Fibroblast of mammary gland (primary cell): ENCODE results near the gene NPLOC4.

Source experiments
- DNase-seq: peaks from one replicate; pipeline ENCODE4 v3.0.0-alpha.2; 2010; ENCODE audit warnings: low read depth
- H3K4me3 ChIP-seq: 2 replicates; pipeline ENCODE4 v1.5.1; 2011; ENCODE audit warnings: low read depth, mild to moderate bottlenecking, low read length, moderate library complexity; ENCODE audit not compliant: control insufficient read depth
- CTCF ChIP-seq: conservative IDR thresholded peaks from 2 replicates; pipeline ENCODE4 v1.5.1; 2011; ENCODE audit warnings: low read depth, low read length, inconsistent platforms; ENCODE audit not compliant: control insufficient read depth, insufficient read depth

NPLOC4 gene

GRCh38 chr17:81570964-81571363 is 65.9 kb downstream of the NPLOC4 start:
- DNase-seq = no peak
- no peak overlapping the region for H3K4me3 ChIP-seq
- no peak for TF ChIP-seq CTCF

DNA sequence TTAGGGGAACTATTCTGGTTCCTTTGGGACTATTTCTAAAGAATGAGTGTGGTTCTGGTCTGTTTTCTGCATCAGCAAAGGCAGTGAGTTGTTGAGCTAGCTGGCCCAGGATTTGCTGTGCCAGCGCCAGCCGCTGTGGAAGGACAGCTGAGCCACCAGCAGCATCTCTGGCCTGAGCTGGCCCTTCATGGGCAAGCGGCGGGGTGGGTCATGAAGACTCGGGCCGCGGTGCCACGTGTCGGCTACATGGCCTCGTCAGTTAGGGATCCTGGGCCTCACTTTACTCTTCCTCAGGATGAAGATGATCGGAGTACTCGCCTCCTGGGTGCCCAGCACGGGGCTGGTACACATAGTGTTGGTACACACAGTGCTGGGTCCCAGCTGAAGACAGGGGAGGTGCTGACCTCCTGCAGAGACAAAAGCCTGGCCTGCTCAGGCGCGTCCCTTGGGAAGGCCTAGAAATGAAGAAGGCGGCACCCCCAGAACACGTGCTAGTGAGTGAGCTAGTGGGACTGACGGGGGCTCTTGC is 66.9 kb downstream of the NPLOC4 start:
- TF ChIP-seq CTCF = no peak
- no peak for DNase-seq
- no peak overlapping the region for H3K4me3 ChIP-seq

GRCh38 chr17:81568416-81568815 is 68.5 kb downstream of the NPLOC4 start:
- no peak overlapping the region for H3K4me3 ChIP-seq

GRCh38 chr17:81567191-81567590 is 69.7 kb downstream of the NPLOC4 start:
- no peak for TF ChIP-seq CTCF
- no peak overlapping the region for H3K4me3 ChIP-seq
- DNase-seq = no peak

More at GRCh38 chr17:81568416-81568815, 68.5 kb downstream of the NPLOC4 start:
- TF ChIP-seq CTCF = no peak
- DNase-seq = no peak

- no peak for TF ChIP-seq CTCF
- DNase-seq = peak; percentile 90
- peak overlapping the region; percentile 19 for H3K4me3 ChIP-seq
Observed at GRCh38 chr17:81566461-81567126, 70.3 kb downstream of the NPLOC4 start.

GRCh38 chr17:81565231-81565630 is 71.7 kb downstream of the NPLOC4 start:
- no peak for DNase-seq
- H3K4me3 ChIP-seq = no peak overlapping the region
- TF ChIP-seq CTCF = no peak
